ENCODE data around the gene CAV1. TPM values are rescaled to one million over a fixed set of nuclear protein-coding genes. Genes with fewer than 3 reads are reported as not detected.
"Not testable (repeated sequence)": the region's sequence is repeated elsewhere in the genome, so short reads cannot be mapped to it uniquely, and the experiment has no call there.

The CAV1 gene
- total RNA-seq, 2 donors from 2014 or later = 226 to 291 TPM

GRCh38 chr7:116571552-116571951 is 46.7 kb downstream of the CAV1 start:
- intact Hi-C loops (cut with DNase I) = no loop called here
- DNase-seq (ENCODE audit: low spot score) = no peak

- DNase-seq (ENCODE audit: low spot score) = no peak
- intact Hi-C loops (cut with DNase I) = no loop called here
Measured at GRCh38 chr7:116572036-116572435, 47.2 kb downstream of the CAV1 start.

- no peak for DNase-seq (ENCODE audit: low spot score)
- intact Hi-C loops (cut with DNase I) = no loop called here
Measured at GRCh38 chr7:116573541-116573940, 48.7 kb downstream of the CAV1 start.

DNA sequence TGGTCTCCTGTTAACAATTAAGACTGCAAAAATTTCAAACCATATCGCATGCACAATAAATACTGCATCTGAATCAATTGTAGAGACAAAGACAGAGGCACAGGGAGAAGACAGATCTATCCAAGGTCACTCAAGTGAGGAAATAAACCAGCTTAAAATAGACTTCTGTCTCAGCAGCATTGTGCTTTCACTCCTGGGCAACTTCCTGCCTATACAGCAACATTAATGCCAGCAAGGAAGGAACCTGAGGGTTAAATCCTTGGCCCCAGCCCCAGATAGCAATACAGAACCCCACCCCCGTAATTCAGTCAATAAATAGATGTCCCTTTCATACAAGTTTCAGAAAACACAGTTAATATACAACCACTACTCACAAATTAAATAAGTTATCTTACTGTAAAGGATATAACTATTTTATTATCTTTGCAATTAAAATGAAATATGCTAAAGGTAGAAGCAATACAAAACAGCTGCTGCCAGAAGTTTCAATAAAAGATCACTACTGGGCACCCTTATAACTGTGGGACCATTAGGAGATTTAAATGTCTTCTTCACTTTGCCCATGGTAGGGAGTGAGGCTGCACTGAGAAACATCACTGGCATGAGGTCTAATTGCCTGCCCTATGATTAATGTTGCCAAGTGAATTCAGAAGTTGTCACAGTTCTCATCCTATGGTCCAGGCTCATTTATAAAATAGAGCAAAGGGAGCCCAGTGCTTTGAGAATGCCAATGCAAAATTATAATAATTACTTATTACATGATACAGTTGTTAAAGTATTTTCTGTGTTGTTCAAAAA is 49.4 kb downstream of the CAV1 start:
- DNase-seq (ENCODE audit: low spot score) = no peak
- intact Hi-C loops (cut with DNase I) = no loop called here

GRCh38 chr7:116575853-116576252 is 51.0 kb downstream of the CAV1 start:
- intact Hi-C loops (cut with DNase I) = no loop called here
- no peak for DNase-seq (ENCODE audit: low spot score)

GRCh38 chr7:116576350-116577319 is 51.8 kb downstream of the CAV1 start:
- no peak for DNase-seq (ENCODE audit: low spot score)
- intact Hi-C loops (cut with DNase I) = no loop called here

DNA sequence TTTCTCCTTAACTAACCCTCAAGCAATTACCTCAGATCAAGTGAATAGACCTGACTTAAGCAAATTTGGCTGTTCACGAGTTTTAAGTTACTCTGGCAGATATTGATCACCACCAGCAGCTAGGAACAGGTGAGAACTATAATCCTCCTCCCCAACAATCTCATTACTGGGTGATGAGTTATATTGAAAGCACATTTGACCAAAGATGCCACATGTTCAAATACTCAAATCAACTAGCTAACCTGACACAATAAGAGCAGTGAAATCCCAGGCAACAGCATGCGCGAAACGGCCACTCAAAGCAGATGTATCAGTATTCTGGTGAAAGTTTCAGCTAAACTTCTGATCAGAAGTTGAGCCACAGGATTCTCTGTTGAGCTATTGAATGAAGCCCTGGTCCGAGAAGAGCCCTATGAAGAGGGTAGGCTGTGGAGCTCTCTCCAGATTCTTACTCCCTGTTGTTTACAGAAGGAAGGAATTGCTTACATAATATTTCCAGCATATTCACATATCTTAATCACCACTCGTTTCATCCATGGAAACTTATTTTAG is 52.6 kb downstream of the CAV1 start:
- DNase-seq (ENCODE audit: low spot score) = no peak
- intact Hi-C loops (cut with DNase I) = no loop called here

DNA sequence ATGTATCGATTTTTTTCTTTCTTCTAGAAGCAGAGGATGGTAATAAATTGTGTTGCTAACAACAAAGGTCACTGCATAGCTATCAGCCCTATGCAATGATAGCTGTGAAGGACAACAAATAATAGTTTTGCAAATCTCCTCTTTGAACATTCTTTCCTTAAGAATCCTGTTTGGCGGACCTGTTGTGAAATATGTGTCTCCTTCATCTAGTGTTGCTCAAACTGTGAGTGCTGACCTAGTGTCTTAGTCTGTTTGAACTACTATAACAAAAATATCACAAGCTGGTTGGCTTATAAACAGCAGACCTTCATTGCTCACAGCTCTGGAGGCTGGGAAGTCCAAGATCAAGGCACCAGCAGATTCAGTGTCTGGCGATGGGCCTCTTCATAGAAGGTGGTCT is 53.7 kb downstream of the CAV1 start:
- DNase-seq (ENCODE audit: low spot score) = no peak
- intact Hi-C loops (cut with DNase I) = no loop called here

GRCh38 chr7:116579322-116579721 is 54.5 kb downstream of the CAV1 start:
- DNase-seq (ENCODE audit: low spot score) = no peak
- intact Hi-C loops (cut with DNase I) = no loop called here

DNA sequence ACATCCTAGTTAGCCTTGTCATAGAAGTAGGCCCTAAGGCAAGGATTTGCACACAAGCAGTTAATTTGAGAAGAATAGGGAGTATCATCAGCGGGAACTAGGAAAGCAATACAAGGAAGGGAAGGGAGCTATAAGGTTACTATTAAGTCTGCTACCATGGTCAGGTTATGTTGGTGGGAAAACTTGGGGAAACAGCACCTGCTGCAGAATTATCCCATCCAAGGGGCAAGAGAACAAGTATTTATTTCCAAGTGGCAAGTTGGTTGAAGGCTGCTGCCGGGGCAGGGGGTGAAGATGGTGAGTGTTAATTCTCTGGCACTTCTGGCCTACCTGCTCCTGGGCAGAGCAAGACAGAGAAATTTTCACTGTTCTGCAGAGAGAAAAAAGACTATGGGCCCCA is 55.0 kb downstream of the CAV1 start:
- DNase-seq (ENCODE audit: low spot score) = no peak
- intact Hi-C loops (cut with DNase I) = loop anchor here (5.0 to 10.0 kb wide), 4 partner anchors 38 to 405 kb away; partner anchors contain the start of gene CAV1 (in 1 of the 2)

DNA sequence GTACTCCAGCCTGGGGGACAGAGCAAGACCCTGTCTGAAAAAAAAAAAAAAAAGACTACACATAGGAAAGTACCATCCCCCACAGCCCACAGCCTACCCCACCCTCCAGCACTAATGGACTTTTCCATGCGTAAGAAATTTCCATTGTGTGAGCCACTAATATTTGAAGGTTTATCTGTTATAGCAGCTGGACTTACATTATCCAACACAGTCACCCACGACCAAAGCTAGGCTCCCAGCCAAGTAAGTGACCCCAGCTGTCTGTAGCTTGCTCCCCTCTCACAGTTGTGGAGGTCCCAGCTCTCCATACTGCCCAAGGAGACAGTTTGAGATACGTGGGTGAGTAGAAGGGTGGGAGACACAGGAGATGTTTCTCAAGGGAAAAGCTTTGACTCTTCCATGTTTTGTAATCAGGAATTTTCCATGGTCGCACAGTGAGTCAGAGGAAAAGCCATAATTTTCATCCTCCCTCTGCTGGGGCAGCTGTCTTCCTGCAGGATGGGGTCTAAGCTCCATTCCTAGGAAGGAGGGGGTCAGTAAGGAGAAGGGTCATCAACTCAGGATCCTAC is 57.4 kb downstream of the CAV1 start:
- intact Hi-C loops (cut with DNase I) = loop anchor here (2.0 to 10.0 kb wide), 5 partner anchors 40 to 407 kb away; partner anchors contain the start of gene CAV1 (in 1 of the 2)
- no peak for DNase-seq (ENCODE audit: low spot score)

DNA sequence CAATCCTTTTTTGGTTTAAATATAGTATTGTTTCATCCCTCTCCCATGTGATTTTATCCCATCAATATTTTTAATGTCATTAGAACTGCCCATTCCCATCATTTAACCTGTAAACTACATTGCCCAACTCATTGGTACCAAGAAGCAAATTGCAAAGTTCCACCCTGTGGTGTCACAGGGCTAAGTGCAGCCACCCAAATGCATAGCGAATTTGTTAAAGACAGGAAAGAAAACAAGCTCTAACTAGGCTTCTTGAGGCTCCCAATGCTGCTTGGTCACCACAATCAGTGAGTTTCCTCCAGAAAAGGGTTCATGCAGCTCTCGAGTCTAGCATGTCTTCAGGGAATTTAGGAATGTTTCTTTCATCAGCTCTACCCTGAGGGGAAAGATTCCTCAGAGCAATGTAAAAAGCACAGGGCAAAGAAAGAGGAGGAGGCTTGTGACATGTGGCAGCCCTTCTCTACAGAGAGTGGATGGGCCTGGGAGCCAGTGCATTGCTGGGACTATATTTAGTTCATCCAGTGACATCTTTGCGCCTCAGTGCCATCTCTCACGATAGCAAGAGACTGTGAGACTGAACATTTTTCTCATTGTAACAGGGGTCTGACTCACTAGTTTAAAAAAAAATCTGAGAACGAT is 58.1 kb downstream of the CAV1 start:
- intact Hi-C loops (cut with DNase I) = loop anchor here (2.0 to 10.0 kb wide), 5 partner anchors 41 to 408 kb away; partner anchors contain the start of gene CAV1 (in 1 of the 2)
- DNase-seq (ENCODE audit: low spot score) = peak; percentile 78

GRCh38 chr7:116583653-116584052 is 58.8 kb downstream of the CAV1 start:
- DNase-seq (ENCODE audit: low spot score) = no peak
- intact Hi-C loops (cut with DNase I) = loop anchor here (2.0 to 10.0 kb wide), 5 partner anchors 41 to 409 kb away; partner anchors contain the start of gene CAV1 (in 1 of the 2)

DNA sequence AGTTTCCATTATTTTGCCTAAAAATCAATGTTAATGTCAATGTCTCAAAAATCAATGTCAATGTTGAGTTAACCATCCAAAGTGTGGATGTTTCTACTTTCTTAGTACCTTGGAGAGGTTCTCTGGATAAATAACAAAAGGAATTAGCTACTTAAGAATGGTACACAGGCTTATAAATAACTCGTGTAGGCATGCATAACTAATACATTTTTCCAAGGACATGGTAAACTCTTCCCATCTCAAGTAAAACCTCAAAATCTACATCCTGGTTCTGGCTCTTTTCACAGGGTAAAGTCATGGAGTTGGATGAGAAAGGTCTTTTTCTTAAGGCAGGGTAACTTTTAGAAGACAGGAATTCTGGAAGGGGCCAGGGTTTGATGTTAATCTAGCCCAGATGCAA is 59.9 kb downstream of the CAV1 start:
- intact Hi-C loops (cut with DNase I) = loop anchor here (5.0 to 10.0 kb wide), 6 partner anchors 42 to 410 kb away; partner anchors contain the start of gene CAV1 (in 1 of the 2)

GRCh38 chr7:116585392-116585791 is 60.6 kb downstream of the CAV1 start:
- intact Hi-C loops (cut with DNase I) = loop anchor here (5.0 to 10.0 kb wide), 5 partner anchors 61 to 411 kb away; partner anchors contain the start of gene CAV1 (in 1 of the 2)

More for the DNA sequence above, 59.9 kb downstream of the CAV1 start:
- no peak for DNase-seq (ENCODE audit: low spot score)

GRCh38 chr7:116585967-116586366 is 61.1 kb downstream of the CAV1 start:
- intact Hi-C loops (cut with DNase I) = loop anchor here (5.0 to 10.0 kb wide), 5 partner anchors 61 to 411 kb away; partner anchors contain the start of gene CAV1 (in 1 of the 2)
- DNase-seq (ENCODE audit: low spot score) = no peak

More at GRCh38 chr7:116585392-116585791, 60.6 kb downstream of the CAV1 start:
- DNase-seq (ENCODE audit: low spot score) = no peak

DNA sequence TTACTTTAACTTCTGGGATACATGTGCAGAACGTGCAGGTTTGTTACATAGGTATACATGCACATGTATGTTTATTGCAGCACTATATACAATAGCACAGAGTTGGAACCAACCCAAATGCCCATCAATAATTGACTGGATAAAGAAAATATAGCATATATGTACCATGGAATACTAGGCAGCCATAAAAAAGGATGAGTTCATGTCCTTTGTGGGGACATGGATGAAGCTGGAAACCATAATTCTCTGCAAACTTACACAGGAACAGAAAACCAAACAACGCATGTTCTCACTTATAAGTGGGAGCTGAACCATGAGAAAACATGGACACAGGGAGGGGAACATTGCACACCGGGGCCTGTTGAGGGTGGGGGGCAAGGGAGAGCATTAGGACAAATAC is 62.4 kb downstream of the CAV1 start:
- intact Hi-C loops (cut with DNase I) = loop anchor here (5.0 to 10.0 kb wide), 5 partner anchors 62 to 412 kb away; partner anchors contain the start of gene CAV1 (in 1 of the 2)

GRCh38 chr7:116588225-116588624 is 63.4 kb downstream of the CAV1 start:
- intact Hi-C loops (cut with DNase I) = loop anchor here (5.0 to 10.0 kb wide), 5 partner anchors 63 to 413 kb away; partner anchors contain the start of gene CAV1 (in 1 of the 2)
- no peak for DNase-seq (ENCODE audit: low spot score)

More for the DNA sequence above, 62.4 kb downstream of the CAV1 start:
- DNase-seq (ENCODE audit: low spot score) = not testable (repeated sequence)
